GM12878 (cell line): ENCODE measurements around the gene GBA2. TPM values are rescaled to one million over a fixed set of nuclear protein-coding genes. Genes with fewer than 3 reads are reported as not detected.

Source experiments
- ATAC-seq: fragments of 200-7000 bp; cut with Tn5 transposase; 3 replicates; pipeline ENCODE4 v1.9.1; 2020; ENCODE audit warnings: mild to moderate bottlenecking, moderate library complexity
- BruUV-seq: library from RNA; stranded (reverse); fragments of 400-500 nt; replicated peaks from 2 replicates; lab custom pipeline; 2021; lab: Mats Ljungman, UMichigan
- CTCF ChIA-PET: fragments of 300-600 bp; sonication (Branson Sonifier 250); formaldehyde crosslinking; extraction: SDS; loops from one replicate; lab custom pipeline; 2021; ENCODE audit warnings: inconsistent platforms; lab: Yijun Ruan, JAX
- POLR2A ChIA-PET: fragments of 350-600 bp; formaldehyde crosslinking; extraction: SDS; loops from one replicate; lab custom pipeline; 2021; ENCODE audit warnings: inconsistent platforms; lab: Charles Lee
- RAD21 ChIA-PET: fragments of 300-600 bp; sonication (Branson Sonifier 250); formaldehyde crosslinking; loops from one replicate; lab custom pipeline; 2023; ENCODE audit warnings: antibody characterized with exemption; ENCODE audit not compliant: unreplicated experiment; lab: Charles Lee
- SMC1A ChIA-PET: fragments of 300-600 bp; sonication (Branson Sonifier 250); formaldehyde crosslinking; loops from one replicate; lab custom pipeline; 2023; ENCODE audit not compliant: unreplicated experiment, uncharacterized antibody; lab: Charles Lee
- DNase-seq: peaks from one replicate; pipeline ENCODE4 v3.0.0-alpha.2; 2011; ENCODE audit warnings: low read depth, low spot score
- FAIRE-seq: peaks from 3 replicates; lab custom pipeline; 2011; peaks lifted over from hg19 to GRCh38; lab: Jason Lieb, UNC
- H2AFZ ChIP-seq: 2 replicates; pipeline ENCODE4 v1.6.0; 2011; ENCODE audit warnings: low read depth, low read length, control low read depth; ENCODE audit not compliant: control insufficient read depth
- H3K27ac ChIP-seq: 2 replicates; pipeline ENCODE4 v1.5.1; 2011; ENCODE audit warnings: control low read depth; ENCODE audit not compliant: control insufficient read depth, insufficient read depth
- H3K27me3 ChIP-seq, 2 experiments: replicated peaks in 1 of 2; 2 replicates each; pipeline versions ENCODE4 v1.6.0 to v1.6.1; 2011; ENCODE audit warnings: low read length in 1 of 2; ENCODE audit not compliant: control insufficient read depth in 2 of 2, insufficient read depth in 2 of 2
- H3K36me3 ChIP-seq, 2 experiments: 2 replicates each; pipeline ENCODE4 v1.5.1; 2011; ENCODE audit warnings: low read length in 1 of 2; ENCODE audit not compliant: control insufficient read depth in 2 of 2, insufficient read depth in 2 of 2
- H3K4me1 ChIP-seq: 2 replicates; pipeline ENCODE4 v1.6.1; 2011; ENCODE audit warnings: mild to moderate bottlenecking, low read length, moderate library complexity, mixed read lengths; ENCODE audit not compliant: control insufficient read depth, insufficient read depth
- H3K4me2 ChIP-seq: 2 replicates; pipeline ENCODE4 v1.6.0; 2011; ENCODE audit warnings: control low read depth; ENCODE audit not compliant: control insufficient read depth, insufficient read depth
- H3K4me3 ChIP-seq: fragments of 200-600 bp; sonication (generic); 2 replicates; pipeline ENCODE4 v1.5.1; 2016
- H3K79me2 ChIP-seq: 2 replicates; pipeline ENCODE4 v1.6.0; 2011; ENCODE audit warnings: low read length; ENCODE audit not compliant: control insufficient read depth, insufficient read depth
- H3K9ac ChIP-seq: 2 replicates; pipeline ENCODE4 v1.8.0; 2011; ENCODE audit warnings: low read length, control low read depth, mixed read lengths; ENCODE audit not compliant: control insufficient read depth, insufficient read depth
- H3K9me3 ChIP-seq: replicated peaks from 3 replicates; pipeline ENCODE4 v1.5.1; 2011; ENCODE audit warnings: mild to moderate bottlenecking, low read length; ENCODE audit not compliant: control insufficient read depth, insufficient read depth
- H4K20me1 ChIP-seq: 2 replicates; pipeline ENCODE4 v1.6.0; 2011; ENCODE audit not compliant: control insufficient read depth, insufficient read depth
- ATF3 ChIP-seq: IDR thresholded peaks from 2 replicates; pipeline ENCODE4 v1.6.1; 2011; ENCODE audit warnings: low read depth, mild to moderate bottlenecking, low read length, moderate library complexity, borderline replicate concordance; ENCODE audit errors: extremely low read depth
- REST ChIP-seq: IDR thresholded peaks from 2 replicates; pipeline ENCODE4 v1.6.1; 2012; ENCODE audit warnings: mild to moderate bottlenecking, low read depth, low read length
- SMARCA5 ChIP-seq: fragments of 450-650 bp; IDR thresholded peaks from 2 replicates; pipeline ENCODE4 v1.6.1; 2017; ENCODE audit warnings: mild to moderate bottlenecking
- TCF3 ChIP-seq: IDR thresholded peaks from 2 replicates; pipeline ENCODE4 v1.6.1; 2012; ENCODE audit warnings: low read depth, mild to moderate bottlenecking, low read length, borderline replicate concordance; ENCODE audit not compliant: insufficient read depth
- ZBED1 ChIP-seq: IDR thresholded peaks from 2 replicates; pipeline ENCODE4 v1.6.1; 2016; ENCODE audit warnings: borderline replicate concordance
- ZNF217 ChIP-seq: fragments of 450-650 bp; IDR thresholded peaks from 2 replicates; pipeline ENCODE4 v1.6.1; 2017; ENCODE audit warnings: antibody characterized with exemption, mild to moderate bottlenecking
- WGBS: methylation state at CpG from one replicate; pipeline ENCODE4 v1.1.6; 2016; ENCODE audit warnings: low lambda C conversion rate; ENCODE audit not compliant: insufficient replicate concordance, insufficient coverage; ENCODE audit errors: missing lambda C conversion rate; 5-methylcytosine and 5-hydroxymethylcytosine counted together
- in situ Hi-C: fragments of 300-500 bp; cut with MboI; formaldehyde crosslinking; loops from 9 replicates; pipeline ENCODE4 v1.14.3; 2018; ENCODE audit warnings: mixed read lengths
- intact Hi-C: fragments of 100-400 bp; cut with micrococcal nuclease; formaldehyde crosslinking; loops from one replicate; pipeline ENCODE4 v1.14.2; 2022; ENCODE audit not compliant: unreplicated experiment
- polyA plus RNA-seq, 11 experiments: library from polyadenylated mRNA; depleted of rRNA in 4 of 11; unstranded in 6 of 11; stranded (reverse) in 5 of 11; fragments of >200 nt; fragmentation: Nextera tagmentation in 4 of 11; fragmentation: Illumina TruSeq in 1 of 11; extraction: Ambion mirVana in 4 of 11; extraction: Trizol in 1 of 11; gene quantifications; 1 replicate in 1 of 11; 2 replicates in 10 of 11; pipeline versions ENCODE4 v1.2.1 to v1.2.3, GENCODE V29; 2011 to 2016; ENCODE audit warnings: inconsistent platforms in 2 of 11, missing spikeins in 2 of 11, low read depth in 1 of 11
- total RNA-seq, 4 experiments: library from RNA; depleted of rRNA in 3 of 4; stranded (reverse); fragments of >200 nt in 3 of 4; fragmentation: Illumina TruSeq in 1 of 4; extraction: Trizol in 1 of 4; gene quantifications; 2 replicates each; pipeline versions ENCODE4 v1.2.1 to v1.2.3, GENCODE V29; 2013 to 2021
- TF ChIP-seq, protein P1 (sequence below): IDR thresholded peaks from 2 replicates; pipeline ENCODE4 v1.6.1; 2011; ENCODE audit warnings: borderline replicate concordance, low read depth, mild to moderate bottlenecking, moderate library complexity, mixed read lengths, low read length; ENCODE audit not compliant: insufficient read depth; ENCODE audit errors: extremely low read length

GBA2 gene
- total and polyA plus RNA-seq, 10 of the 15 experiments (the other 5 are each of a cell fraction or from before 2014, with no cell fraction given) = 15.3 to 45.1 (median 29.1) TPM

- ChIA-PET RAD21 (no interaction called here), SMC1A (interaction anchor here (2.0 kb wide), 1 partner anchor 13 kb away, joined by 9 read pairs; no protein-coding TSS in a partner anchor), CTCF (interaction anchor here (0.8 to 1.6 kb wide), 3 partner anchors 17 to 42 kb away, joined by 3 read pairs; partner anchors contain the start of gene TLN1), POLR2A (interaction anchor here (0.8 to 1.7 kb wide), 6 partner anchors 8 to 50 kb away, joined by 3 to 6 read pairs (median 3); partner anchors contain the start of gene ARHGEF39)
- H3K4me2 ChIP-seq = no peak overlapping the region
- DNase-seq = no peak
- ATAC-seq = no peak
- H3K27ac ChIP-seq = no peak overlapping the region
- no peaks in the 10 kb centered on the region for H3K9me3 ChIP-seq
- BruUV-seq = no TSS peak
- peaks cover 14% of the 10 kb centered on the region for H3K4me1 ChIP-seq
- in situ Hi-C loops (no loop called here), intact Hi-C loops (no loop called here)
- no peak overlapping the region for H2AFZ ChIP-seq
- no peaks in the 10 kb centered on the region for H3K79me2 ChIP-seq
- H4K20me1 ChIP-seq = no peaks in the 10 kb centered on the region
- no peaks in the 10 kb centered on the region for H3K27me3 ChIP-seq
- no peak overlapping the region for H3K4me3 ChIP-seq
- TF ChIP-seq, protein P1, sequence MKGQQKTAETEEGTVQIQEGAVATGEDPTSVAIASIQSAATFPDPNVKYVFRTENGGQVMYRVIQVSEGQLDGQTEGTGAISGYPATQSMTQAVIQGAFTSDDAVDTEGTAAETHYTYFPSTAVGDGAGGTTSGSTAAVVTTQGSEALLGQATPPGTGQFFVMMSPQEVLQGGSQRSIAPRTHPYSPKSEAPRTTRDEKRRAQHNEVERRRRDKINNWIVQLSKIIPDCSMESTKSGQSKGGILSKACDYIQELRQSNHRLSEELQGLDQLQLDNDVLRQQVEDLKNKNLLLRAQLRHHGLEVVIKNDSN = no peak
- TF ChIP-seq ZBED1 (no peak), TCF3 (no peak), ATF3 (no peak), SMARCA5 (no peak), REST (no peak), ZNF217 (no peak)
- FAIRE-seq = no peak
- H3K36me3 ChIP-seq = peaks cover 56 to 65% of the 10 kb centered on the region in 2 experiments
- H3K9ac ChIP-seq = no peak overlapping the region
- WGBS = 97% methylated on average over 13 of the region's 13 CpGs
Observed at GRCh38 chr9:35714579-35715252, 34.3 kb downstream of the GBA2 start.
